Cerebellar nuclear complex (tissue), 1 donor: Measurements from ENCODE around the gene PPIF.
A peak's percentile ranks its signal among the peaks of the same experiment; 100 is the strongest.

Experiments
- DNase-seq, 2 experiments: peaks; one replicate each; lab custom pipeline; 2025; lab: John Stamatoyannopoulos, UW

Gene PPIF

GRCh38 chr10:79347226-79347893, at the start of gene PPIF:
TSS of gene PPIF (plus strand) at chr10:79347469. CDS start at chr10:79347549, 80 bp downstream.
- DNase-seq, result peak; percentile 58 to 77

- DNase-seq, result no peak
These were observed 48.6 kb upstream of the PPIF start for GRCh38 chr10:79298403-79299244.

DNA sequence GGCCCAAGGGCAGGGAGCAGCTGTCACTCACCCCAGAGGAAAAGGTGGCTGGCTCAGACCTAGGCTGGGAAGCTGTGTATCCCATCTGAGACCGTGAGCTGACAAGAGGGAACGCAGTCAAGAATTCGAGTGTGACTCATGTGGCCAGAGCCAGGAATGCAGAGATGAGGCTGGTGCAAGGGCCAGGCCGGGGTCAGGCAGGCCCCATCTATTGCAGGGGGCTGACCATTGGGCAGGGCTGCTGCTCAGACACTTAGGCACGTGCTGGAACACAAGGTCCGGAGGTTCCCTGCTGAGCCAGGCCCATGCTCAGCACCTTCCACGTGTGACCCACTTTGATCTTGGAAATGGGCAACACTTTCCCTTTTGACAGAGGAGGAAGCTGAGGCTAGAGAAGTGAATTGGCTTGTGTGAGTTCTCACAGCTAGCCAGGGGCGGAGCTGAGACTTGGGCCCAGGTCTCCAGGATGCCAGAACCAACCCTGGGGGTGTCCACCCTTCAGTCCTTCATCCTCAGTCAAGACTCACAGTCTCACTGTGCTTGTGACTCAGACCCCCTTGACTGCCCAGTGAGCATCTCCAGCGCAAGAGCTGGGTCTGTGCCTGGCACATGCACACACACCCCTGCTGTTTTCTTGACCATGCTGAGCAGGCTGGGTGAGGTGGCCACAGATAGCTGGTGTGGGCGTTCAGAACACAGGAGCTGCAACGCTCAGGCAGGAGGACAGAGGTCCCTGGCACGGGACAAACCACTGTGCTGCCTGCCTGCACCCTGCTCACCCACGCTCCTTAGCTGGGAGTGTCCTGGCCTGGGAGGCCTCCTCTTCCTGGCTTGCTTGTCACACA, 47.6 kb upstream of the PPIF start:
- no peak for DNase-seq

- DNase-seq, result no peak
These were observed 46.6 kb upstream of the PPIF start for GRCh38 chr10:79300711-79301110.

GRCh38 chr10:79301754-79302530, 45.3 kb upstream of the PPIF start:
- no peak for DNase-seq

DNA sequence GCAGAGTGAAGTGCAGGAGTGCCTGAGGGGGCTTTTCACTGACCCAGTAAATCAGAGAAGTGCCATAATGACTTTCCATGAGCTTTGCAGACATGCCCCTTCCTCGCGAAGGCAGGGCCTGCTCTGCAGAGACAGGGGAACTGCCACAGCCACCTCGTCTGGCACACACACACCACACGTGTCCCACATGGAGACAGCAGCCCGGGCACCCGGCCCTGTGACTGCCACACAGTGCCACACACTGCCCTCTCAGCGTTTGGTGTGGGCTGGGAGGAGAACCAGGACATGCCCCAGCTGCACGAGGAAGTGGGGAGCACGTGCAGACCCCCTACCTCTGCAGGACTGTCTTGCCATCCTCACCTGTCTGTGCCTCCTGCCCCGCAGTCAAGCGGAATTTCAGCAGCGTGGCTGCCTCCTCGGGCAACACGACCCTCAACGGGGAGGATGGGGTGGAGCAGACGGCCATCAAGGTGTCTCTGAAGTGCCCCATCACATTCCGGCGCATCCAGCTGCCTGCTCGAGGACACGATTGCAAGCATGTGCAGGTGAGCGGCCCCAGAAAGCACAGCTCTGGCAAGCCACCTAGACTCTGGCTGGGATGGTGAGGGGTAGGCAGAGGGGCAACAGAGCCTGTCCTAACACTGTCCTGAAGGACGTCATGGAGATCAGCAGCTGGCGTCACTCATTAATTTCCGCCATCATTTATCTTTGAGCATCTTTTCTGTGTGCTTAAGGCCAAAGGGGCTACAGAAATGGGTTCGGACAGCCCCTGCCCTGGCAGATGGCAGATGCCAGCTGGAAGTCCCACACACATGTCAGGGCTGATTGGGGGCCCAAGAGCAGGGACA, 43.4 kb upstream of the PPIF start:
- DNase-seq, result no peak

DNA sequence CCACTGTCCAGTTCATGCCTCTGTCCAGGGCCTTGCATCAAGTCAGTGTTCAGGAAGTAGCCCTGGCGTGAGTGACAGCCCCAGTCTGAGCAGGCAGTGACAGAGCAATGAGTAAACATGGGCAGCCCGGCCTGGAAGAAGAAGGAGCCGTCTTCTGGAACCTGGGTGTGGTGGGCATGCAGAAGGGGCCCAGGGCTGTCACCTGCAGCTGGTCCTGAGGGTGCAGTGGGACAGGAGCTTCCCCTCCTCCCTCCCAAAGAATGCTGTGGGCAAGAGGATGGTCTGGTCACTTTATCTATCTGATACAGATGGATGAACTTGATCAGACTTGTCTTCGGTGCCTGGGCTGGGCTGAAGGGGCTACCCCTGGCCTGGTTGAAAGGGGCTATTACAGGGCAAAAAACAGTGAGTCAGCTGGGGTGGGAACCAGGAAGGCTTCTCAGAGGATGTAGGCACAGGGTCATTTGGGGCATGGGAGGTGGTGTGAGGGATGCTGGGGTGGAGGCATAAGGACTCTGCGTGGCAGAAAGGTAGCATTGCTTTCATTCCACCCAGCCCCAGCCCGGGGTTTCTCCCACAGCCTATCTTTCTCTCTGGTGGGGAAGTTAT, 42.7 kb upstream of the PPIF start:
- DNase-seq, result no peak

DNA sequence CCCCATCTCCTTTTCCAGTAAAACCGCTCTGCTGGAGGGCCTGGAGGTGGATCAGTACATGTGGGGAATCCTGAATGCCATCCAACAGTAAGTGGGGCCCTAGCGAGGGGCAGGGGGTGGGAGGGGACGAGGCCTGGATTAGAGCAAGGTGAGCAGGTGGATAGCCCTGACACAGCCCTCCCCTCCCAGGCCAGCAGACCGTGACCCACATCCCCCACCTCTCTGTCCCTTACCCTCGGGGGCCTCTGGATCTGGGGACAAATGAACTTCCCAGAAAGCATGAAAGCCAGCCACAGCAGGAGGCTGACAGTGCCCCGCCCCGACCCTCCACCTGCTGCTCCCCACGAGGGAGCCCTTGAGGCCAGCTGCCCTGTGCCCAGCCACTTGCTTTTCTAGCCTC, 41.8 kb upstream of the PPIF start:
- no peak for DNase-seq

- DNase-seq, result no peak
These were observed 41.3 kb upstream of the PPIF start for GRCh38 chr10:79305988-79306387.

- DNase-seq, result no peak
These were observed 40.5 kb upstream of the PPIF start for GRCh38 chr10:79306644-79307220.

DNA sequence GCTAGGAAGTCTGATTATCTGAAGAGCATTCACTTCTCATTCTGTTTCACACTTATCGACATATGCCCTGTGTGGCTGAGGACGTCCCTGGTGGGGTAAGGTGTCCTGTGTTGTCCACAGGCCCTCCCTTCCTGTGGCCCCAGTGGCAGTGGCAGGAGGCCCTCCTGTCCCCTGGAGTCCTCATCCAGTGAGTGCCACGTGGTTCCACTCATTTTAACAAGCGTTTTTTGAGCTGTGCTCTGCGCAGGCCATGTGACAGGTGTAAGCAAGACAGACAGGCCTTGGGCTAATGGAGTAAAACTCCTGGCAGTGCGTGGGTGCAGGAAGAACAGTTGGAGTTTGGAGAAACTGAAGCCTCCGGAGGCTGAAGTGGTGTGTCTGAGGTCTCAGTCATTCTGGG, 39.3 kb upstream of the PPIF start:
- no peak for DNase-seq

GRCh38 chr10:79308969-79309665, 38.2 kb upstream of the PPIF start:
- DNase-seq, result no peak

GRCh38 chr10:79310200-79310865, 36.9 kb upstream of the PPIF start:
- DNase-seq, result no peak

GRCh38 chr10:79310911-79311573, 36.2 kb upstream of the PPIF start:
- DNase-seq, result no peak

DNA sequence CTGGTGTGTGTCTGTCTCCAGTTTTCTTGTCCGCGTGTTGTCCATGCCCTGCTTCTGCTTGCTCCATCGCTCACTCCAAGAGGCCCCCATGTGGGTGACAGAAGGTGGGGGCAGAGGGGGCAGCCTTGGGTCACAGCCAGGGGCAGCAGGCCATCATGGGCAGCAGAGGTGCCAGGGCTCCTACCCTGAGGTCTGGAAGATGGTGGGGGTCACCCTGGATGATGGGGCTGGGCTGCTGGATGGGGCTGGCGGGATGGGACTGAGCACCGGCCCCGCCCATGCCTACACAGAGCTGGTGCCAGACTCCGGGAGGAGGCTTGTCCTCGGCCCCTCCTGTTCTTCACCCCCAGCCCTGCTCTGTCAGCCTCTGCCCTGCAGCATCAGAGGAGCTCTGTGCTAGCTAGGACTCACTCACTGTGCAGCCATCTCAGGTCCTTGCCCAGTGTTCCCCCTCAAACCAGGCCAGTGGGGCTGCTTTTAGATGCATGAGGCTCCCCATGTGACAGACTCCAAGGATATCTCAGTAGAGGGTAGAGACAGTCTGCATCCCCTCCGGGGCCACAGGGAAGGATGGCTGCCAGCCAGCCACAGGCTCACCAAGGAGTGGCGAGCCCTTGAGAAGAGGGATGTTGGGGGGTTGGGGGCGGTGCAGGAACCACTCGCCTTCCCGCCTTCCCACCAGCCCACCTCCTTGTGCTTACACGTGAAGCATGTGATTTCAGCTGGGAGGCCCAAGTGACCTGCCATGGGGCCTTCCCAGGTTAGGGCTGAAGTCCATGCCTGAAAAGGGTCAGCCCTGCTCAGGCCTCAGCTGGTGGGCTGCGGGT, 35.5 kb upstream of the PPIF start:
- no peak for DNase-seq

DNA sequence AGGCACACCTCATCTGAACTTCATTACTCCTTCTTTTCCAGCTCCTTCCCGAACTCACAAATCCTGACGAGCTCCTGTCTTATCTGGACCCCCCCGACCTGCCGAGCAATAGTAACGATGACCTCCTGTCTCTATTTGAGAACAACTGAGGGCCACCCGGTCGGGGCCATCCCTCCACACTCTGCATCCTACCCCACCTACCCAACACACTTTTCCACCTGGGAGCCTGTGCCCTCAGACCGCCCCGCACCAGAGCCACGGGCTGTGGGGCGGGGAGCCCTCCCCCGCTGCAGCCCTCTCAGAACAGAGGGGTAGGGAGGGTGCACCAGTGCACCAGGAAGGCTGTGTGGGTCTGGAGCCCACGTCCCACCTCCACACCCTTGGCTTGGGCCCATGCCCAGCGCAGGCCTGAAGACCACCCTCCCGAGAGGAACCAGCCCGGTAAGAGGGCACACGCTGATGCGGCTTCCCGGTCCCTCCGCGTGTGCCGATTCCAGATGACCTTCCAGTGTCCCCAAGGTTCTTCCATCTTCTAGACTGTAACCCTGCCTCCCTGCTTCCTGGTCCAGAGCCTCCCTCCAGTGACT, 34.6 kb upstream of the PPIF start:
- DNase-seq, result no peak

DNA sequence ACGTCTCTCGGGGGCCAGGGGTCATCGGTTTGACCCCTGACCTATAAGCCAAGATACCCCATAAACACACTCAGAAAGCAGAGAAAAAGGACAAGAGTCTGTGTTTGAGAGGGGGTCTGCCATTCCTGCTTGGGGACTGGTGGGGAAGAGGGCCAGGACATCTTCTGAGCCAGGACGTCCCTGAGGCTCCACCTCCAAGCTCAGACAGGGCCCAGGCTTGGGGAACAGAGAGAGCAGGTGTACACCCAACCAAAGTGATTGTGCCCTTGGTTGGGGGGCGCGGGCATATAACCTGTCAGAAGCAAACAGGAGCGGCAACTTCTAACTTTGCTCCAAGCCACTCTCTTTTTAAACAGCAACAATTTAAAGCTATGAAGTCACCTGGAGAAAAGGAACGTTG, 33.9 kb upstream of the PPIF start:
- no peak for DNase-seq
